NCI-H526 (cell line): ENCODE measurements around the gene CCR5AS.
A peak's percentile ranks its signal among the peaks of the same experiment; 100 is the strongest.
"Not testable (repeated sequence)": the region's sequence is repeated elsewhere in the genome, so short reads cannot be mapped to it uniquely, and the experiment has no call there.

Experiments used
- DNase-seq, 2 experiments: peaks; one replicate each; lab custom pipeline; 2025; lab: John Stamatoyannopoulos, UW

Gene CCR5AS

DNA sequence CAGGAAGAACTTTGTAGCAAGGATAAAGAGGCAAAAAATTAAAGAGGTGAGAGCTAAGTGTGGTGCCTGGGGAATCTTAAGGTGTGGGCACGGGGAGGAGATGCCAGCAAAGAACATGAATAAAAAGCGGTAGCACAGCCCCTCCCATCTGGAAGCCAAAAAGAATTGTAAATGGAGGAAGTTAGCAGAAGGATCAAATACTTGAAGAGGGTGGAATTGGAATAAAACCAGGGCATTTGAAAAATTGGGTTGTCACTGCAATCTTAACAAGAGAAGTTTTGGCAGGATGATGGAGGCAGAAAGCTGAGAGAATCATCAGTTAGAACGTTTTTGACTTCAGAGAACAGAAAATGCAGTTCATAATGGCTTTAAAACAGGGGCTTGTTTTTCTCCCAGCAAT lies 50.6 kb downstream of the CCR5AS start:
- no peak for DNase-seq

DNA sequence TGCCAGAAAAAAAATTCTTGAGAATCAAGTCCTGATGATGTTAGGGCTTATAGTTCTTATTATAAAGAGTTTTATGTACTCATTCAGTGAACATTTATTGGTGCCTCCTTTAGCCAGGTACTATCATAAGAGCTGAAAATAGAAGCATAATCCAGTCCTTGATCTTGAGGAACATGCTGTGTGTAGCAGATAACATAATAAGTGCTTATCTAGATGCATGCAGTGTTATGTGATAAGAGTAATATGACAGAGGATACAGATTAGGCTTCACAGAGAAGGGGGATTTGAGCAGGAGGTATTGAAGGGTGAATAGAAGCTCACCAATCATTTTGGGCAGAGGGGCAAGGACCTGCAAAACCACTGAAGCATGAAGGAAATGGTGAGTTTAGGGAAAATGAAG lies 51.9 kb downstream of the CCR5AS start:
- no peak for DNase-seq

DNA sequence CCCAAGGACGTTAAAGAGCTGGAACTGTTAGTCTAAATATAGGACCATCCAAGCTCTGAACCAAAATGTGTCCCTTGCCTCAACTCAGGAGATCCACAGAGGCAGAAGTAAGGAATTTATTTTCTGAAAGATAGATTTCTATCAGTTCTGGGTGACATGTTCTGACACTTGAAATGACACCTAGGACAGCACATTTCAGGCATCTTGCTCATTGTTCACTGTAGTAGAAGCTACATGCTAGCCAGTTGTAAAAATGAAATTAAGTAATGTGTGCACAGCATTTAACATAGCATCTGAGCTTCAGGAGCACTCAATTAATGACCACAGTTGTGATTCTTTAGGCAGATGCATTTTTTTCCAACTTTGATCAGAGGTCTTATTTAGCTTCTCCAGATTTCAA lies 52.4 kb downstream of the CCR5AS start:
- no peak for DNase-seq

DNA sequence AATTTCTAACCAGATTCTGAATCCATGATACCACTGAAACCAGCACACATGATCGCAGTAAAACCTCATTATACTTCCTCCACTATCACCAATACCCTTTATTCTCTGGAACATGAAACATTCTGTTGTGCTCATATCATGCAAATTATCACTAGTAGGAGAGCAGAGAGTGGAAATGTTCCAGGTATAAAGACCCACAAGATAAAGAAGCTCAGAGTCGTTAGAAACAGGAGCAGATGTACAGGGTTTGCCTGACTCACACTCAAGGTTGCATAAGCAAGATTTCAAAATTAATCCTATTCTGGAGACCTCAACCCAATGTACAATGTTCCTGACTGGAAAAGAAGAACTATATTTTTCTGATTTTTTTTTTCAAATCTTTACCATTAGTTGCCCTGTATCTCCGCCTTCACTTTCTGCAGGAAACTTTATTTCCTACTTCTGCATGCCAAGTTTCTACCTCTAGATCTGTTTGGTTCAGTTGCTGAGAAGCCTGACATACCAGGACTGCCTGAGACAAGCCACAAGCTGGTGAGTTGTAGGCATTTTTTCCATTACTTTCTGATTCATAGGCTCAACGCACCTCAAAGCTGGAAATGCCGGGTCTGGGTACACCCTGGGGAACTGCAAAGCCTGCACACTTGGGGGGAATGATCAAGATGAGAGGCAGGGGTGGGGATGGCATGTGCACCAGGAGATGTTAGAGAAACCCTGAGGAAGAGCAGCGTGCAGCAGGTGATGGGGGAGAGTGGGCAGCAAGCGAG lies 53.0 kb downstream of the CCR5AS start, which contains the start of gene CCR2:
Gene CCR2, plus strand, starts transcription at position 465 of the 764 bp plus-strand sequence. CDS start 3,417 bp downstream, outside the sequence.
- DNase-seq, result peak; percentile 10 to 26

DNA sequence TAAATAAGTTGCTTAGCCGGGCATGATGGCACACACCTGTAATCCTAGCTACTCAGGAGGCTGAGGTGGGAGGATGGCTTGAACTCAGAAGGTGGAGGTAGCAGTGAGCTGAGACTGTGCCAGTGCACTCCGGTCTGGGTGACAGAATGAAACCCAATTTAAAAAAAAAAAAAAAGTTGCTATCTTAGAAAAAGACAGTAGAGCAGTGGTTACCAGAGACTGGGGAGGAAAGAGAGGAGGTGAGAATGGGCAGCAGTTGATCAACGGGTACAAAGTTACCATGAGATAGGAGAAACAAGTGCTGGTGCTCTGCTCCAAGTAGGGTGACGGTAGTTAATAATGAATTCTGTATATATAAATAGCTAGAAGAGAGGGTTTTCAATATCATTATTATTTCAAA lies 53.8 kb downstream of the CCR5AS start:
- no peak for DNase-seq

DNA sequence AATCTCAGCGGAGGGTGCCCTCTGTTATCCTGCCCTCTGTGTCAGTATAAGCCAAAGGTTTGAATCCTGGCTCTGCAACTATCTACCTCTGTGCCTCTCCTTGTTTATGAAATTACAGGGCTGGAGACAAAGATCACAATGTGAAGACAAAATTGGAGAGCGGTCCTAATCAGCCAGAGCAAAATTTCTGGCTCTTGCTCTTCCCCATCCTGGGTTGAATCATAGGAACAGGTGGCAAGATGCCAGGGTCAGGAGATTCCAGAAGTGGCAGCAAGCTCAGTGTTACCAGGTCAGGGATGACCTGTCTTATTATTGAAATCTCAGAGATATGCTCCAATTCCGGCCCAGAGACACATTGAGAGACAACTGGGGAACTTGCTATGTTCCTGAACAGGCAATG lies 55.2 kb downstream of the CCR5AS start:
- DNase-seq, result no peak

DNA sequence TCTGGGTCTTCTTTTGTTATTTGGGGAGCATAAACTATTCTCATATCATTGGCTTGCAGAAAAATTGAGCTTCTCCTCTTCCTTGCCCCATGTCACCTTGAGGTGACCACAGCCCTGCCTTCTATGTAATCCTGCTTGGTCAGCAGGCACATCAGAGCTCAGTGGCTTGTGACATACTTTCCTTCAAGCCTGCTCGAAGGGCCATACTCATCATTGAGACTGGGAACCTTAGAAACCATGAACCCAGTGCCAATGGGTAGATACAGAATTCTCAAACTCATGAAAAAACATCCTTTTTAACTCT lies 56.7 kb downstream of the CCR5AS start:
- no peak for DNase-seq

DNA sequence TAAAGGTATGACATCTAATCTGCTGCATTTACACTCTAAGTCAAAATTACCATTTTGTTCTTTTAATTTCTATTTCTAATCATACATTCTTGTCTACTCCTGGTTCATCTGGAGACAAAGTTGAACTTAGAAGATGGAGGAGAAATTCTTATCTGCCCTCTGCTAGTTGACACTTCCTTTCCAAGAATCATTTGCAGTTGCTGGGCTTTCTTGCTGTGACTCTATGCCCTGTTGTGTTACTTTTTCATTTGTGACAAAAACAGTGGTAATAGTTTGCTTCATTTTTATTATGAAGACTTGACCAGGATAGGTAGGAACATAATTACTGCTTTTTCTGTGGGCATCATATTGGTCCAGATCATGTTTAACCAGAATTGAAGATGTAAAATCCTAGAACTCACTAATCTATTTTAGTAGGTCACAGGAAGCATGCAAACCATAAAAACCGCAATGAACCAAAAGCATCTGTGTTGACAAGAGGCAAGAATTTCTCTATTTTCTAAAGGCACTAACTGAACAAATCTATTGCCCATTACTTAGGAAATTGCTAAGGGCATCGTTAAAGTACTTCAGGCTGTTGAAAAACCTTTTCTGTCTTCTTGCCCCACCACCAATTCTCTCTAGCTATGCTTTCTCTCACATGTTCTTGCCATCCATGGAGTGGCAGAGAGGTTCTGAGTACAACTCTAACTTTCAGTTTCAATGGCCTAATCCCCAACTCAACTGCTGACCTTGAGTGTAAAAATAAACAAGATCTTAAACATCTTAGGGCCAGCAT lies 57.2 kb downstream of the CCR5AS start:
- no peak for DNase-seq

DNA sequence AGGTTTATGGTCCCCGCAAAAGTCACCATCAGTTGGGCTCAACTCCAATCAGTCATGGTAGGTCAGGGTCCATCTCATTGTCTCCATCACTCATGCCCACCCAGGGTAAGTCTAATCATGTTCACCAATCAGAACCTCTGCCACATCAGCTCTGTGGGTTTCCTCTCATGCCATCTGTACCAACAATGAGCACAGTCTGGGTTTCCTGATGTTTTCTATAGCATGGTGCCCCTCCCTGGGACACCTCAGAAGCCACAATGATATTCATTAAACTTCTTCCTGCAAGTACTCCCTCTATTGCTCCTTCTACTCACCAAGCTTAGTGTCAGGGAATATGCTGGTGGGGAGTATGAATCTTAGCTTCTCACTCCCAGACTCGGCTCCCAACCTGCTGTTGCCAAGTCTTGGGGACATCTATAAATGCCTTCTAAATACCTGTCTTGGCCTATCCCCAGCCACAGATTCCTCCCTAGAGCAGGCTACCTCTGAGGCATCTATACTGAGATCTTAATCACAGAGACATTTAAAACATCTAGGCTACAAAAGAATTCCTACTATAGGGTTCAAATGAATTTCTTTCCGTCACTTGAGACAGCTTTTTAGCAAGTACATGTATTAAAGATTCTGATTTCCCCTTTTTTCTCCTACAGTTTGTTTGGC lies 57.9 kb downstream of the CCR5AS start:
- no peak for DNase-seq

DNA sequence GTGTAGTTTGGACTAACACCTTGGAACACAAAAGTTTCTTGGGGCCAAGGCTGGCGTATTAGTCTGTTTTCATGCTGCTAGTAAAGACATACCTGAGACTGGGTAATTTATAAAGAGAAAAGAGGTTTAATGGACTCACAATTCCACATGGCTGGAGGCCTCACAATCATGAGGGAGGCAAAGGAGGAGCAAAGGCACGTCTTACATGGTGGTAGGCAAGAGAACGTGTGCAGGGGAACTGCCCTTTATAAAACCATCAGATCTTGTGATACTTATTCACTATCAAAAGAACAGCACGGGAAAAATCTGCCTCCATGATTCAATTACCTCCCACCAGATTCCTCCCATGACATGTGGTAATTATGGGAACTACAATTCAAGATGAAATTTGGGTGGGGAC lies 62.4 kb downstream of the CCR5AS start:
- DNase-seq, result no peak

DNA sequence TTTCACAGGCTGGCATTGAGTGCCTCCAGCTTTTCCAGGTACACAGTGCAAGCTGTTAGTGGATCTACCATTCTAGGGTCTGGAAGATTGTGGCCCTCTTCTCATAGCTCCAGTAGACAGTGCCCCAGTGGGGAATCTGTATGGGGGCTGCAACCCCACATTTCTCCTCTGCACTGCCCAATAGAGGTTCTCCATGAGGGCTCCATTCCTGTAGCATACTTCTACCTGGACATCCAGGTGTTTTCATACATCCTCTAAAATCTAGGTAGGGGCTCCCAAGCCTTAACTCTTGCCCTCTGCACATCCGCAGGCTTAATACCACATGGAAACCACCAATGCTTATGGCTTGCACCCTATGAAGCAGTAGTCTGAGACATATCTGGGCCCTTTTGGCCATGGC lies 68.0 kb downstream of the CCR5AS start:
- DNase-seq, result no peak

DNA sequence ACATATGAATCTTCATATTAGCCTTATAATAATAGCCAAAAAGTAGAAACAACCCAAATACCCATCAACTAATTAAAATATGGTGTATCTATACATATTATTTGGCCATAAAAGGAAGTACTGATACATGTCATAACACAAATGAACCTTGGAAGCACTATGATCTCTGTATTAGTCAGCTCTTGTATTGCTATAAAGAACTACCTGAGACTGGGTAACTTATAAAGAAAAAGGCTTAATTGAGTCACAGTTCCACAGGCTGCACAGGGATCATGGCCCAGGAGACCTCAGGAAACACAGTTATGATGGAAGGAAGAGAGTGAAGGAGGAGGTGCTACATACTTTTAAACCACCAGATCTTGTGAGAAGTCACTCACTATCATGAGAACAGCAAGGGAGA lies 69.0 kb downstream of the CCR5AS start:
- no peak for DNase-seq

DNA sequence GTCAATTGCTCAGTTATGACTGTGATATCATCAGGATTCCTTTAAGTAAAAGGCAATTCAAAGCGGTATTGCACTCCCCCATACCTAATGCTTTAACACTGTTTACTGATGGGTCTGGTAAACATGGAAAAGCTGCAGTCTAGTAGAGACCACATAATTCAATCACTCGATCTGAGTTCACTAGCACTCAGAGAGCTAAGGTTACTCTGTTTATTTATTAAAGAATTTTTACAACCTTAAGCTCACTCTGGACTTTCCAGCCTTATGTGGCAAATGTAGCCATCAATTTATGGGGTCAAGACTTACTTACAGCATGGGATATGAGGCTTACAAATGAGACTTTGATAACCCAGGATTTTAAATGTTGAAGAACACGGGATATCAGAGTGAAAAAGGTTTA lies 71.3 kb downstream of the CCR5AS start:
- no peak for DNase-seq

DNA sequence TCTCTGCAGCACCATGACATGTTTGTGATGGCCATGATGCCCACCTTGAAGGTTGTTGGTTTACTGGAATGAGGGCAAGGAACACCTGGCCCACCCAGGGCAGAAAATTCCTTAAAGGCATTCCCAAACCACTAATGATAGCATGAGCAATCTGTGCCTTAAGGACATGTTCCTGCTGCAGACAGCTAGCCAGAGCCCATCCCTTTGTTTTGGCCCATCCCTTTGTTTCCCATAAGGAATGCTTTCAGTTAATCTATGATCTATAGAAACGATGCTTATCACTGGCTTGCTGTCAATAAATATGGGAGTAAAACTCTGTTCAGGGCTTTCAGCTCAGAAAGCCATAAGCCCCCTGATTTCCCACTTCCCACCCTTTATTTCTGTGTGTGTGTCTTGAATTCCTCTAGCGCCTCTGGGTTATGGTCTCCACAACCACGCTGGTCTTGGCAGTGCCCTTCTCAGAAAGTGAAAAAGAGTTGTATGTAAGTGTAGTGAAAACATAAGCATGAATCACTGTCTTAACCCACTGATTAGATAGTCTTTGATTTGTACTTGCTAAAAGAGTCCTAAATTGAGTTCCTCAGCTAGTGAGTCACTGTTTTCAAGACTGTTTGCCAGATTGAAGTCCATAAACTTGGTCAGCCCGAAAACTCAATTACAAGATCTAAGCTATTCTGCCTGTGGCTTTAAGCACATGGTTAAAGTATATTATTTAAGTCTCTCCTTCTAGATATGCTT lies 72.0 kb downstream of the CCR5AS start:
- DNase-seq, result no peak

DNA sequence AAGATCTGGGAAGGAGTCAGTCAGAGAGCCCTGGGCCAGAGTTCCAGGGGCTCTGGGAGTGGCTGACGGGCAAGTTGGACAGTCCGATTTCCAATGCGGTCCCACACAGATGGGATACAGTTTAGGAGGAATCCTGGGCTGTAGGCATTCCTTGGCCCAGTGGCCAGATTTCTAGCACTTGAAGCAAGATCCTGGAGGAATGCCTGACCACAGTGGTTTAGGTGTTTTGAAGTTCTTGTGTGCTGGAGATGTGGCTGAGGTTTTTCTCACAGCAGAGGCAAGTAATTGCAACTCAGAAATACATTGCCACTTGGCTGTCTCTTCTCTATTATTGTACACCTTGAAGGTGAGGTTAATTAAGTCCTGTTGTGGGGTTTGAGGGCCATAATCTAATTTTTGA lies 76.2 kb downstream of the CCR5AS start:
- DNase-seq, result not testable (repeated sequence)

DNA sequence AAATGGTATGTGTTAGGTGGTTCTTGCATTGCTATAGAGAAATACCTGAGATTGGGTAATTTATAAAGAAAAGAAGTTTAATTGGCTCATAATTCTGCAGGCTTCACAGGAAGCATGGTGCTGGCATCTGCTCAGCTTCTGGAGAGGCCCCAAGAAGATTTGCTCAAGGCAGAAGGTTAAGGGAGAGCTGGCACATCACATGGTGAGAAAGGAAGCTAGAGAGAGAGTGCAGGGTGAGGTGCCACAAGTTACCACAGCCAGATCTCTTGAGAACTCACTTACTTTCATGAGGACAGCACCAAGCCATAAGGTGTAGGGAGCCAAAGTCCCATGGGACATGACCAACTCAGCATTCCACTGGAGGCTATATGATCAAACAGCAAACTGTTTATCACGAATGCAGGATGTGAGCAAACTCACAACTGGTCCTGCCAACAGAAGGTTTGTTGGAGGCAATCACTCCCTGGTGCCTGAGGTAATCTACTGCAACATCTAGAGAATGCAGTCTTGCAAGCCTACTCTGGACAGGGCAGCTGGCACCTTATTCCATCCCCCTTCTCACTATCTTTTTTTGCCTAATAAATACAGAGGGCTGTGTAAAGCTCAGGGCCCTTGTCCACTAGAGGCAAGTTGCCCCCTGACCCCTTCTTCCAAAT lies 81.1 kb downstream of the CCR5AS start:
- no peak for DNase-seq

DNA sequence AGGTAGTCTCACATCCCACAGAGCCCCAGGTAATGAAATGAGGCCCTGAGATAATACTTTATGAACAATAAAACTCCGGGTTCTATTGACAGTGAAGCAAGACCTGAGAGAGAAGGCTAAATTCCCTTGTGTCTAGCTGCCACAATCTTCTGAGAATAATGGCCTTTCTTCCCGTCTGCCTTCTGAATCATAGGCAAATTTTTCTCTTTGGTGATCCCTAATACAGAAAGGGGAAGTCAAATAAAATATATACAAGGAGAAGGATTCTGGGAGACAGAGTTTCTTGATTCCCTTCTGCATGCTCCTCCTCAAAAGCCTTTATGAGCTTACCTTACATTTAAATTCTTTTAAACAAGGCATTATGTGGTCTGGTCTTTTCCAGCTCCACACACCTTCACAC lies 82.8 kb downstream of the CCR5AS start:
- DNase-seq, result no peak

DNA sequence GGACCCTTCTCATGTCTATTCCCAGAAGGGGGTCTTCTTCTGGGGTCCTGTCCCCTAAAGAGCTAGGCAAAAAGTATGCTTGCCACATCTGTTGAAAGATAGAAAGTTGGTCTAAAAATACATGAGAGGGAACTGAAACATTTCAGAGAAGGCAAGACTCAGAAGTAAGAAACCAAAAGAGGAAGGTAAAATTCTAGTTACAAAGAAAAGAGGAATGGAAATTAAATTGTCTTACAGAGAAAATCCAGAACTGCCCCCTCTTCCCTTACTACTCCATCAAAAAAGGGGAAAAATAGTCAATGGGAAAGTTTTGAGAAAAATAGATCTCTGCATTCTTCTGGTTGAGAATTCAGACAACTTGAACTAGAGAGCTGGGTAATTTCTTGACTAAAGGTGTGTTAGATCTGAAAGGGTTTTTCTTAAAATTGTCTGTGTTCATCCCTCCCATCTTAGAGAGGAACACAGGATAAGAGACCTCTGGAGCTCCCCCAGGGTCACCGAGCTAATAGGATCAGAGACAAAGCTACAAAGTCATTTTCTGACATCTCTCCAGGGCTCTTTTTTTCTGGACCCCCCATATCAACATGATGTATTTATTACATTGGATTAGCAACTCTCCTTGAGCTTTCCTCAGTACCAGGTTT lies 85.3 kb downstream of the CCR5AS start:
- no peak for DNase-seq

DNA sequence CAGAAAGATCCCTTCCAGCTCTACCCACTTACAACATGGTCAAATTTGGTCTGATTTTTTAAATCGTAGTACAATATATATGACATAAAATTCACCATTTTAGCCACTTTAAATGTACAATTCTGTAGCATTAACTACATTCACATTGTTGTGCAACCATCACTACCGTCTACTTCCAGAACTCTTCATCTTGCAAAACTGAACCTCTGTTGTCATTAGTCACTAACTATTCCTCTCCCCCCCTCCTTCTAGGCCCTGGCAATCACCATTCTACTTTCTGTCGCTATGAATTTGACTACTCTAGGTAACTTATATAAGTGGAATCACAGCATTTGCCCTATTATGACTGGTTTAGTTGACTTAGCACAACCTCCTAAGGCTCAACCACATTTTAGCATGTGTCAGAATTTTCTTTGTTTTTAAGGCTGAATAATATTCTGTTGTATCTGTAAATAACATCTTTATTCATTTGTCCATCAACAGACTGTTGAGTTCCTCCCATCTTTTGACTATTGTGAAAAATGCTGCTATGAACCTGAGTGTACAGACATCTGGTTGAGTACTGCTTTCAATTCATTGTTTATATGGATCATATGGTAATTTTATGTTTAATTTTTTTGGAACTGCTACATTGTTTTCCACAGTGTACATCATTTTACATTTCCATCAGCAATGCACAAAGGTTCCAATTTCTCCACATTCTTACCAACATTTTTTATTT lies 88.5 kb downstream of the CCR5AS start:
- no peak for DNase-seq

DNA sequence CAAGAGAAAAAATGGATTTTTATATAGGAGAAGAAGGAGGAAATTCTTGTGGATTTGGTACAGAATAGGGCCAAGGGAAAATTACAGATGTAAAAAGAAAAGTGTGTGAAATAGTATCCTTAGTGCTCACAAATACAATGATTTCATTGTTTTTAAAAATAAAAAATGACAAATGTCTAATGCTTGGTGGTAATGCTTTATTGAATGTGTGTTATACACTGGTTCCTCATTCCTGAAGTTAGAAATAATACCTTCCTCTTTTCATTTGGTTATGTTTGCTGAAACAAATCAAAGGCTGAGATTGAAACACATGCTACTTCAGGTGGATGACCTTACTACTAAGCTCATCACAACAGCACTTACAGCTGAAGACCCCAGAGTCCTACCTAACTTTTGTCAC lies 90.7 kb downstream of the CCR5AS start:
- DNase-seq, result no peak

DNA sequence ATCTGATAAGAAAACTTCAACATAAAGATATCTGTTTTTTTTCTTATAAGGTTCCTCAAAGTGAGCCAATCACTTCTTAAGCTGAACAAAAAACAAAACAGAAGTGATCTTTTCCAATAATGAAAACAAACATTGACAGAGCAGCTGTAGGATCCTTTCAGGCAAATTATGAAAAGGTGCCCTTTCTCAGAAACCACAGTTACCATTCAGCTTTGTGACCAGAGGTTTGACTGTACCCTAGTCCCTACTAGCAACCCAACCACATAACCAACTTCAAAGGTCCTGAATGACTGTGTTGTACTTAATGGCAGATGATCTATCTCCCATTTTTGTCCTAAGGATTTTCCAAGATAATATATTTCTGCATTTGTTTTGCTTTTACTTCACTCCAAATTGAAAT lies 92.3 kb downstream of the CCR5AS start:
- DNase-seq, result no peak
